K562 (cell line): ENCODE measurements around the gene NLRP6. TPM values are rescaled to one million over a fixed set of nuclear protein-coding genes. Genes with fewer than 3 reads are reported as not detected.
A peak's percentile ranks its signal among the peaks of the same experiment; 100 is the strongest.

ENCODE experiments used
- ATAC-seq: fragments of 200-7000 bp; cut with Tn5 transposase; 3 replicates; pipeline ENCODE4 v1.9.1; 2020; ENCODE audit warnings: moderate library complexity
- BruUV-seq: library from RNA; stranded (reverse); fragments of 400-500 nt; replicated peaks from 2 replicates; lab custom pipeline; 2021; lab: Mats Ljungman, UMichigan
- CTCF ChIA-PET: fragments of 300-600 bp; formaldehyde crosslinking; extraction: SDS; loops from one replicate; lab custom pipeline; 2021; ENCODE audit warnings: low intra/inter-chr PET ratio; lab: Yijun Ruan, JAX
- POLR2A ChIA-PET: fragments of 300-600, 350-650 bp; sonication (Branson Sonifier 250); formaldehyde crosslinking; extraction: SDS; loops from one replicate; lab custom pipeline; 2021; ENCODE audit warnings: antibody characterized with exemption, inconsistent platforms; lab: Yijun Ruan, JAX
- DNase-seq, 4 experiments: peaks; one replicate each; pipeline versions ENCODE4 v3.0.0 to v3.0.0-alpha.2; 2011 to 2018; ENCODE audit warnings: low spot score in 3 of 4, mixed read lengths in 3 of 4; ENCODE audit errors: extremely low read depth in 1 of 4
- FAIRE-seq: peaks from 2 replicates; lab custom pipeline; 2011; peaks lifted over from hg19 to GRCh38; lab: Jason Lieb, UNC
- H2AFZ ChIP-seq: 2 replicates; pipeline ENCODE4 v1.6.0; 2011; ENCODE audit warnings: low read depth, low read length, control low read depth, inconsistent platforms
- H3K27ac ChIP-seq: fragments of 200-600 bp; 3 replicates; pipeline ENCODE4 v1.8.0; 2011; ENCODE audit warnings: low read depth, mild to moderate bottlenecking, control low read depth, inconsistent platforms, low read length, moderate library complexity, mixed read lengths; ENCODE audit errors: extremely low read depth
- H3K27me3 ChIP-seq, 2 experiments: fragments of 300-600 bp in 1 of 2; 2 replicates in 1 of 2; 3 replicates in 1 of 2; pipeline versions ENCODE4 v1.6.0 to v1.8.0; 2011; ENCODE audit warnings: inconsistent platforms in 2 of 2, low read length in 2 of 2, mild to moderate bottlenecking in 1 of 2, mixed read lengths in 1 of 2, moderate library complexity in 1 of 2; ENCODE audit not compliant: control insufficient read depth in 2 of 2, insufficient read depth in 2 of 2
- H3K36me3 ChIP-seq: fragments of 300-600 bp; 3 replicates; pipeline ENCODE4 v1.8.0; 2011; ENCODE audit warnings: mild to moderate bottlenecking, low read length, inconsistent platforms; ENCODE audit not compliant: control insufficient read depth, insufficient read depth
- H3K4me1 ChIP-seq, 2 experiments: fragments of 200-600 bp in 1 of 2; replicated peaks in 1 of 2; 2 replicates in 1 of 2; 3 replicates in 1 of 2; pipeline versions ENCODE4 v1.5.1 to v1.8.0; 2011; ENCODE audit warnings: inconsistent platforms in 2 of 2, low read length in 2 of 2, mild to moderate bottlenecking in 1 of 2, mixed read lengths in 1 of 2, moderate library complexity in 1 of 2; ENCODE audit not compliant: control insufficient read depth in 2 of 2, insufficient read depth in 2 of 2
- H3K4me2 ChIP-seq: 2 replicates; pipeline ENCODE4 v1.6.1; 2011; ENCODE audit warnings: low read length, control low read depth, inconsistent platforms, mixed read lengths; ENCODE audit not compliant: insufficient read depth
- H3K4me3 ChIP-seq: fragments of 200-600 bp; sonication (generic), shearing (Covaris generic); 2 replicates; pipeline ENCODE4 v1.5.1; 2016; ENCODE audit warnings: control low read depth, inconsistent platforms
- H3K79me2 ChIP-seq: fragments of 200-600 bp; 3 replicates; pipeline ENCODE4 v1.8.0; 2011; ENCODE audit warnings: low read length, inconsistent platforms; ENCODE audit not compliant: control insufficient read depth, insufficient read depth
- H3K9ac ChIP-seq, 2 experiments: 2 replicates each; pipeline versions ENCODE4 v1.6.0 to v1.6.1; 2011; ENCODE audit warnings: low read depth in 2 of 2, low read length in 2 of 2, control low read depth in 1 of 2, inconsistent platforms in 1 of 2, mild to moderate bottlenecking in 1 of 2, mixed read lengths in 1 of 2; ENCODE audit not compliant: insufficient read depth in 1 of 2
- H3K9me1 ChIP-seq: one replicate; pipeline ENCODE4 v1.6.0; 2011; ENCODE audit warnings: inconsistent platforms, mild to moderate bottlenecking, low read length, moderate library complexity; ENCODE audit not compliant: control insufficient read depth, insufficient read depth
- H3K9me3 ChIP-seq: replicated peaks from 2 replicates; pipeline ENCODE4 v1.5.1; 2011; ENCODE audit warnings: low read depth, low read length, inconsistent platforms; ENCODE audit not compliant: control insufficient read depth, insufficient read depth
- H4K20me1 ChIP-seq: replicated peaks from 2 replicates; pipeline ENCODE4 v1.6.1; 2011; ENCODE audit warnings: low read length, inconsistent platforms, mixed read lengths; ENCODE audit not compliant: control insufficient read depth, insufficient read depth
- BDP1 ChIP-seq: IDR thresholded peaks from 3 replicates; pipeline ENCODE4 v1.6.1; 2011; ENCODE audit not compliant: insufficient read length, insufficient read depth
- BMI1 ChIP-seq: fragments of 150-350 bp; IDR thresholded peaks from 2 replicates; pipeline ENCODE4 v1.6.1; 2014; ENCODE audit warnings: low read length
- CREB3 ChIP-seq: fragments of 450-650 bp; conservative IDR thresholded peaks from 2 replicates; pipeline ENCODE4 v1.6.1; 2016; ENCODE audit warnings: missing genetic modification characterization, low read depth, mild to moderate bottlenecking, missing compliant biosample characterization, moderate library complexity
- DMBX1 ChIP-seq: fragments of 250-450 bp; sonication (Bioruptor Pico); IDR thresholded peaks from 2 replicates; pipeline ENCODE4 v1.8.0; 2022; ENCODE audit warnings: inconsistent platforms, mild to moderate bottlenecking, moderate library complexity, borderline replicate concordance
- ETV1 ChIP-seq: fragments of 450-650 bp; conservative IDR thresholded peaks from 2 replicates; pipeline ENCODE4 v1.6.1; 2016; ENCODE audit warnings: missing genetic modification characterization, control low read depth, low read depth, missing compliant biosample characterization
- POLR2G ChIP-seq: fragments of 200-400 bp; formaldehyde crosslinking; IDR thresholded peaks from 2 replicates; pipeline ENCODE4 v1.6.1; 2017; ENCODE audit warnings: low read depth, mild to moderate bottlenecking, antibody characterized with exemption, low read length, moderate library complexity
- ZNF695 ChIP-seq: fragments of 450-650 bp; formaldehyde crosslinking; IDR thresholded peaks from 2 replicates; pipeline ENCODE4 v1.4.0; 2020; ENCODE audit warnings: mild to moderate bottlenecking, moderate library complexity
- ZNF75A ChIP-seq: fragments of 450-650 bp; formaldehyde crosslinking; IDR thresholded peaks from 2 replicates; pipeline ENCODE4 v1.4.0; 2020; ENCODE audit warnings: mild to moderate bottlenecking
- WGBS: fragments of 100-300 bp; shearing (Covaris generic); methylation state at CpG from one replicate; pipeline ENCODE4 v1.1.6; 2016; ENCODE audit warnings: low coverage, mixed read lengths; ENCODE audit not compliant: insufficient coverage; ENCODE audit errors: missing lambda C conversion rate; 5-methylcytosine and 5-hydroxymethylcytosine counted together
- in situ Hi-C: fragments of 300-500 bp; cut with MboI; formaldehyde crosslinking; loops from 4 replicates; pipeline ENCODE4 v1.15.0; 2018; ENCODE audit warnings: inconsistent platforms, mixed read lengths
- intact Hi-C: fragments of 100-400 bp; cut with micrococcal nuclease; formaldehyde crosslinking; loops from 2 replicates; pipeline ENCODE4 v1.14.2; 2022
- polyA plus RNA-seq, 8 experiments: library from polyadenylated mRNA; depleted of rRNA in 4 of 8; stranded (reverse) in 5 of 8; unstranded in 3 of 8; fragments of >200 nt; fragmentation: Nextera tagmentation in 2 of 8; fragmentation: Illumina TruSeq in 1 of 8; extraction: Ambion mirVana in 2 of 8; extraction: Trizol in 1 of 8; gene quantifications; 2 replicates each; pipeline versions ENCODE4 v1.2.1 to v1.2.3, GENCODE V29; 2011 to 2014; ENCODE audit warnings: inconsistent platforms in 1 of 8, missing spikeins in 1 of 8
- total RNA-seq, 7 experiments: library from RNA; depleted of rRNA in 6 of 7; stranded (reverse); fragments of >200 nt in 6 of 7; fragmentation: Illumina TruSeq in 2 of 7; extraction: Trizol in 2 of 7; gene quantifications; 2 replicates each; pipeline versions ENCODE4 v1.2.1 to v1.2.3, GENCODE V29; 2011 to 2021; ENCODE audit warnings: low replicate concordance in 1 of 7
- TF ChIP-seq, protein P1 (sequence below), 3 experiments: fragments of 200-800 bp in 1 of 3; fragments of 250-450 bp in 1 of 3; fragments of 450-650 bp in 1 of 3; sonication (Bioruptor Pico) in 1 of 3; sonication (Bioruptor generic) in 1 of 3; formaldehyde crosslinking in 1 of 3; IDR thresholded peaks; 2 replicates each; pipeline versions ENCODE4 v1.6.1 to v1.8.0; 2016 to 2022; ENCODE audit warnings: mild to moderate bottlenecking in 2 of 3, missing genetic modification characterization in 2 of 3, missing compliant biosample characterization in 1 of 3, moderate library complexity in 1 of 3

Gene NLRP6
- total and polyA plus RNA-seq, 9 of the 15 experiments (the other 6 are each of a cell fraction or from before 2014, with no cell fraction given), result 0.03 to 0.18 (median 0.15) TPM; not detected in 5

- Histone ChIP-seq H3K9ac (peak overlapping the region in 1 of 2 experiments; percentile 81; a peak in 2 of 4 replicates), H3K4me1 (peaks cover 22 to 94% of the 10 kb centered on the region in 2 experiments), H3K9me1 (no peaks in the 10 kb centered on the region), H3K36me3 (peaks cover 58% of the 10 kb centered on the region; the same call in 2 of the 3 replicates), H3K79me2 (peaks cover 12% of the 10 kb centered on the region), H3K27ac (no peak overlapping the region), H3K4me3 (no peak overlapping the region), H2AFZ (no peak overlapping the region), H4K20me1 (no peaks in the 10 kb centered on the region), H3K4me2 (no peak overlapping the region), H3K9me3 (no peaks in the 10 kb centered on the region), H3K27me3 (no peaks in the 10 kb centered on the region)
- FAIRE-seq (no peak), DNase-seq (no peak), ATAC-seq (no peak)
- no TSS peak for BruUV-seq
- intact Hi-C loops (no loop called here), in situ Hi-C loops (no loop called here)
- ChIA-PET CTCF (no interaction called here), POLR2A (interaction anchor here (0.6 to 1.1 kb wide), 4 partner anchors 13 to 79 kb away, joined by 3 to 5 read pairs (median 4); partner anchors contain the start of gene IFITM2)
- WGBS, result 85% methylated on average over 14 of the region's 16 CpGs
- TF ChIP-seq POLR2G (peak; percentile 42), BMI1 (no peak)
Measured at GRCh38 chr11:294780-295179, 16.6 kb downstream of the NLRP6 start.

- H2AFZ ChIP-seq, result no peak overlapping the region
- H3K27ac ChIP-seq, result no peak overlapping the region
- H3K9me3 ChIP-seq, result no peaks in the 10 kb centered on the region
- no peaks in the 10 kb centered on the region for H4K20me1 ChIP-seq
- H3K79me2 ChIP-seq, result 0 out of 3 replicates have a peak, but pooled peaks cover 5% of the 10 kb centered on the region
- intact Hi-C loops (no loop called here), in situ Hi-C loops (no loop called here)
- H3K9me1 ChIP-seq, result no peaks in the 10 kb centered on the region
- H3K4me2 ChIP-seq, result no peak overlapping the region
- FAIRE-seq (no peak), DNase-seq (no peak), ATAC-seq (no peak)
- POLR2A ChIA-PET, result interaction anchor here (0.7 to 1.0 kb wide), 2 partner anchors 9 to 80 kb away, joined by 3 read pairs; no protein-coding TSS in a partner anchor
- no peaks in the 10 kb centered on the region for H3K27me3 ChIP-seq
- H3K4me1 ChIP-seq, result peaks cover 19 to 93% of the 10 kb centered on the region in 2 experiments
- CTCF ChIA-PET, result no interaction called here
- BruUV-seq, result TSS peak; percentile 27
- H3K9ac ChIP-seq, result peak overlapping the region in 1 of 2 experiments; percentile 81; a peak in 2 of 4 replicates
- H3K36me3 ChIP-seq, result peaks cover 50% of the 10 kb centered on the region; the same call in 2 of the 3 replicates
- WGBS, result 73% methylated on average over 22 of the region's 26 CpGs
- no peak overlapping the region for H3K4me3 ChIP-seq
- TF ChIP-seq, protein P1, sequence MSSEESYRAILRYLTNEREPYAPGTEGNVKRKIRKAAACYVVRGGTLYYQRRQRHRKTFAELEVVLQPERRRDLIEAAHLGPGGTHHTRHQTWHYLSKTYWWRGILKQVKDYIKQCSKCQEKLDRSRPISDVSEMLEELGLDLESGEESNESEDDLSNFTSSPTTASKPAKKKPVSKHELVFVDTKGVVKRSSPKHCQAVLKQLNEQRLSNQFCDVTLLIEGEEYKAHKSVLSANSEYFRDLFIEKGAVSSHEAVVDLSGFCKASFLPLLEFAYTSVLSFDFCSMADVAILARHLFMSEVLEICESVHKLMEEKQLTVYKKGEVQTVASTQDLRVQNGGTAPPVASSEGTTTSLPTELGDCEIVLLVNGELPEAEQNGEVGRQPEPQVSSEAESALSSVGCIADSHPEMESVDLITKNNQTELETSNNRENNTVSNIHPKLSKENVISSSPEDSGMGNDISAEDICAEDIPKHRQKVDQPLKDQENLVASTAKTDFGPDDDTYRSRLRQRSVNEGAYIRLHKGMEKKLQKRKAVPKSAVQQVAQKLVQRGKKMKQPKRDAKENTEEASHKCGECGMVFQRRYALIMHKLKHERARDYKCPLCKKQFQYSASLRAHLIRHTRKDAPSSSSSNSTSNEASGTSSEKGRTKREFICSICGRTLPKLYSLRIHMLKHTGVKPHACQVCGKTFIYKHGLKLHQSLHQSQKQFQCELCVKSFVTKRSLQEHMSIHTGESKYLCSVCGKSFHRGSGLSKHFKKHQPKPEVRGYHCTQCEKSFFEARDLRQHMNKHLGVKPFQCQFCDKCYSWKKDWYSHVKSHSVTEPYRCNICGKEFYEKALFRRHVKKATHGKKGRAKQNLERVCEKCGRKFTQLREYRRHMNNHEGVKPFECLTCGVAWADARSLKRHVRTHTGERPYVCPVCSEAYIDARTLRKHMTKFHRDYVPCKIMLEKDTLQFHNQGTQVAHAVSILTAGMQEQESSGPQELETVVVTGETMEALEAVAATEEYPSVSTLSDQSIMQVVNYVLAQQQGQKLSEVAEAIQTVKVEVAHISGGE (CRISPR knock-in tag; IDR thresholded peaks at IDR 0.05), result no peak
- no peak for TF ChIP-seq DMBX1
- no peak for TF ChIP-seq ZNF75A (CRISPR knock-in tag)
- TF ChIP-seq ZNF695 (CRISPR knock-in tag), result no peak
- no peak for TF ChIP-seq CREB3 (tag)
- no peak for TF ChIP-seq BDP1
- TF ChIP-seq ETV1 (tag), result no peak
Measured at GRCh38 chr11:295351-296170, 17.4 kb downstream of the NLRP6 start.
